Measurements from ENCODE around the gene WHRN.

- TF ChIP-seq CEBPB (IDR thresholded peaks at IDR 0.05; ENCODE audit: low read depth, low read length) (no peak), GTF2F1 (IDR thresholded peaks at IDR 0.05; ENCODE audit: borderline replicate concordance, low read depth, low read length) (no peak)
Observed at GRCh38 chr9:114433720-114434255, 71.5 kb downstream of the WHRN start.

All from H1 (cell line).